Endodermal cell (in vitro differentiated cells): ENCODE data around the gene SLC1A1. TPM values are rescaled to one million over a fixed set of nuclear protein-coding genes. Genes with fewer than 3 reads are reported as not detected.
"Not testable (repeated sequence)": the region's sequence is repeated elsewhere in the genome, so short reads cannot be mapped to it uniquely, and the experiment has no call there.

ENCODE experiments used
- DNase-seq: peaks from one replicate; pipeline ENCODE4 v3.0.0-alpha.2; 2017
- H3K27ac ChIP-seq: 2 replicates; pipeline ENCODE4 v1.5.1; 2013; ENCODE audit warnings: mild to moderate bottlenecking, low read depth, low read length, moderate library complexity
- H3K27me3 ChIP-seq: 2 replicates; pipeline ENCODE4 v1.6.1; 2013; ENCODE audit warnings: mild to moderate bottlenecking, low read length, moderate library complexity; ENCODE audit not compliant: insufficient read depth, control insufficient read depth, poor library complexity, severe bottlenecking
- H3K36me3 ChIP-seq: 2 replicates; pipeline ENCODE4 v1.7.0; 2013; ENCODE audit warnings: mild to moderate bottlenecking, low read length, moderate library complexity; ENCODE audit not compliant: control insufficient read depth, insufficient read depth
- H3K4me1 ChIP-seq: one replicate; pipeline ENCODE4 v1.7.0; 2013; ENCODE audit warnings: low read length; ENCODE audit not compliant: control insufficient read depth, insufficient read depth
- H3K4me3 ChIP-seq: 2 replicates; pipeline ENCODE4 v1.5.1; 2013; ENCODE audit warnings: mild to moderate bottlenecking, low read length, moderate library complexity
- H3K9ac ChIP-seq: 2 replicates; pipeline ENCODE4 v1.6.1; 2013; ENCODE audit warnings: mild to moderate bottlenecking, low read length, moderate library complexity; ENCODE audit not compliant: poor library complexity, severe bottlenecking; ENCODE audit errors: extremely low read depth
- H3K9me3 ChIP-seq: 2 replicates; pipeline ENCODE4 v1.6.1; 2013; ENCODE audit warnings: mild to moderate bottlenecking, low read length, moderate library complexity; ENCODE audit not compliant: control insufficient read depth
- H3K27ac Mint-ChIP-seq: 2 replicates; pipeline ENCODE4 v1.8.0; 2020; ENCODE audit warnings: mixed read lengths
- H3K27me3 Mint-ChIP-seq: 2 replicates; pipeline ENCODE4 v1.8.0; 2021; ENCODE audit warnings: mild to moderate bottlenecking, mixed read lengths; ENCODE audit not compliant: insufficient read depth
- H3K36me3 Mint-ChIP-seq: 2 replicates; pipeline ENCODE4 v1.8.0; 2020; ENCODE audit warnings: low read depth, mixed read lengths
- H3K4me1 Mint-ChIP-seq: 2 replicates; pipeline ENCODE4 v1.8.0; 2020; ENCODE audit warnings: mixed read lengths
- H3K4me3 Mint-ChIP-seq: 2 replicates; pipeline ENCODE4 v1.8.0; 2020; ENCODE audit warnings: mild to moderate bottlenecking, moderate library complexity, mixed read lengths
- H3K9me3 Mint-ChIP-seq: 2 replicates; pipeline ENCODE4 v1.8.0; 2020; ENCODE audit warnings: mild to moderate bottlenecking, mixed read lengths
- CTCF ChIP-seq: fragments of 200-600 bp; sonication (generic); conservative IDR thresholded peaks from 2 replicates; pipeline ENCODE4 v1.5.0; 2021; ENCODE audit warnings: antibody characterized with exemption, mild to moderate bottlenecking
- WGBS, 2 experiments: methylation state at CpG; one replicate each; pipeline versions ENCODE4 v1.1.5 to v1.1.7; 2013; ENCODE audit warnings: missing lambda C conversion rate in 2 of 2, mixed read lengths in 1 of 2; ENCODE audit not compliant: insufficient coverage in 1 of 2, insufficient read length in 1 of 2; 5-methylcytosine and 5-hydroxymethylcytosine counted together
- total RNA-seq, 2 donors: library from RNA; stranded (reverse); fragmentation: NEBNext Ultra II Directional in 1 of 2; extraction: Animal tissue kit (Norgen Biotek cat#: 25700) in 1 of 2; gene quantifications; 2 replicates in 1 of 2; 3 replicates in 1 of 2; pipeline ENCODE4 v1.2.1, GENCODE V29; 2021

The SLC1A1 gene
- total RNA-seq, 2 donors from 2014 or later, result 5.5 to 11.3 TPM

DNA sequence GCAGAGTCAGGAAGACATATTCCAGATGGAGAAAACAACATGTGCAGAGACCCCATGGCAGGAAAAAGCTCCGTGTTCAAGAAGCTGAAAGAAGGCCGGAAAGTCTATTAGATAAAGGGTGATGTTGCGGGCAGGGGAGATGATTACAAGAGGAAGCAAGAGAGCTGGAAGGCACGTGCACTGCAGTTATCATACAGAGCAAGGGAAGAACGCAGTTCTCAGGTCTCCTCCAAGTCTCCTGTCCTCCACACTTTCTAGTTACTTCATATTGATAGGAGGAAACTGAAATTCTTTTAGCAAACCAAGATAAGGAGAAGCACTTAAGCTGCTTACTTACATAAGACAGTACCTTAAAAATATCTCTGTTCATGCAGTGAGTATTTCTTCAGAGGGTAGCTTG lies 113.6 kb downstream of the SLC1A1 start:
- H3K36me3 ChIP-seq, result no peaks in the 10 kb centered on the region

DNA sequence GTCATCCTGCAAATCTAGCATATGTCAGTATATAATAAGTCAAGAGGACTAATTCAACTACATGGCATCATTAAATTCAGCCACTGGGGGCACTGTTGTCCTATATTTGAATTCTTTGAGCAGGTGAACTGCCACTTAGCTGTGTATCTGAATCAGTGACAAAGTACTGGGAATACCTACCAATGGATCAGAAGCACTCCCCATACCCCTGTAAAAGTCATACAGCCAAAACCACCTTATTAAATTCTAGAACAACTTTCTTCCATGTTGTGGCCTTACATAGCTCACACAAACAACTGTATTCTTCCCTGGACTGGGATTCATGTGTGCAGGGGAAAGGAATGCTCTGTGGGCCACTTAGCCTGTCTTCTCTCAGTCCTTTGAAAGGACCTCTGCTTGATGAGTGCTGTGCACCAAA lies 114.4 kb downstream of the SLC1A1 start:
- TF ChIP-seq CTCF, result peak; percentile 86
- no peaks in the 10 kb centered on the region for H3K4me1 Mint-ChIP-seq
- DNase-seq, result peak; percentile 90
- no peak overlapping the region for H3K4me3 ChIP-seq
- H3K27ac Mint-ChIP-seq, result peak overlapping the region; percentile 53
- H3K27me3 ChIP-seq, result no peaks in the 10 kb centered on the region
- H3K4me1 ChIP-seq, result no peaks in the 10 kb centered on the region
- no peaks in the 10 kb centered on the region for H3K36me3 Mint-ChIP-seq
- H3K4me3 Mint-ChIP-seq, result no peak overlapping the region
- H3K27ac ChIP-seq, result no peak overlapping the region
- H3K9me3 ChIP-seq, result no peaks in the 10 kb centered on the region
- H3K27me3 Mint-ChIP-seq, result no peaks in the 10 kb centered on the region
- peaks cover 6% of the 10 kb centered on the region for H3K9me3 Mint-ChIP-seq
- no peaks in the 10 kb centered on the region for H3K36me3 ChIP-seq
- H3K9ac ChIP-seq, result no peak overlapping the region

More for the DNA sequence above, 113.6 kb downstream of the SLC1A1 start:
- Histone ChIP-seq H3K9ac (no peak overlapping the region), H3K4me3 (no peak overlapping the region), H3K27ac (no peak overlapping the region), H3K9me3 (no peaks in the 10 kb centered on the region), H3K27me3 (no peaks in the 10 kb centered on the region), H3K4me1 (no peaks in the 10 kb centered on the region)
- Mint-ChIP-seq H3K27ac (no peak overlapping the region), H3K27me3 (no peaks in the 10 kb centered on the region), H3K36me3 (no peaks in the 10 kb centered on the region), H3K4me3 (no peak overlapping the region), H3K9me3 (peaks cover 4% of the 10 kb centered on the region), H3K4me1 (no peaks in the 10 kb centered on the region)
- TF ChIP-seq CTCF, result no peak
- 90 to 94% methylated on average over 4 to 5 of the region's 5 CpGs for WGBS, 2 experiments
- no peak for DNase-seq

- peak; percentile 28 for DNase-seq
- H3K9me3 Mint-ChIP-seq, result not testable (repeated sequence)
Measured at GRCh38 chr9:4606033-4606432, 115.8 kb downstream of the SLC1A1 start.

GRCh38 chr9:4614627-4615026 lies 124.4 kb downstream of the SLC1A1 start:
- WGBS, 2 experiments, result 96% methylated on average over 1 of the region's 1 CpG; no CpG with 5 or more reads in 1 of the 2 experiments
- Histone ChIP-seq H3K4me3 (no peak overlapping the region), H3K9ac (no peak overlapping the region), H3K36me3 (no peaks in the 10 kb centered on the region), H3K9me3 (no peaks in the 10 kb centered on the region), H3K4me1 (no peaks in the 10 kb centered on the region), H3K27me3 (no peaks in the 10 kb centered on the region), H3K27ac (no peak overlapping the region)
- DNase-seq, result no peak
- H3K27ac Mint-ChIP-seq, result no peak overlapping the region
- no peaks in the 10 kb centered on the region for H3K36me3 Mint-ChIP-seq
- TF ChIP-seq CTCF, result no peak
- H3K9me3 Mint-ChIP-seq, result peaks cover 1% of the 10 kb centered on the region
- H3K4me1 Mint-ChIP-seq, result peaks cover 6% of the 10 kb centered on the region
- H3K4me3 Mint-ChIP-seq, result no peak overlapping the region
- no peaks in the 10 kb centered on the region for H3K27me3 Mint-ChIP-seq

More at GRCh38 chr9:4606033-4606432, 115.8 kb downstream of the SLC1A1 start:
- H3K36me3 Mint-ChIP-seq, H3K27me3 Mint-ChIP-seq, H3K27ac Mint-ChIP-seq, H3K27ac ChIP-seq, H3K27me3 ChIP-seq, H3K4me1 ChIP-seq, H3K9ac ChIP-seq, H3K36me3 ChIP-seq, H3K4me1 Mint-ChIP-seq, H3K4me3 ChIP-seq, H3K9me3 ChIP-seq, H3K4me3 Mint-ChIP-seq: not testable (repeated sequence)
- 74 to 80% methylated on average over 1 to 15 of the region's 15 CpGs for WGBS, 2 experiments
